Neural crest cell (in vitro differentiated cells): ENCODE data around the gene TACR1. TPM values are rescaled to one million over a fixed set of nuclear protein-coding genes. Genes with fewer than 3 reads are reported as not detected.
A peak's percentile ranks its signal among the peaks of the same experiment; 100 is the strongest.

Experiments used
- DNase-seq: peaks from one replicate; pipeline ENCODE4 v3.0.0; 2021; ENCODE audit warnings: low read depth, mixed read lengths, low spot score
- H3K27ac Mint-ChIP-seq: one replicate; pipeline ENCODE4 v1.8.0; 2021; ENCODE audit warnings: mild to moderate bottlenecking, mixed read lengths; ENCODE audit not compliant: unreplicated experiment
- H3K27me3 Mint-ChIP-seq: 2 replicates; pipeline ENCODE4 v1.8.0; 2021; ENCODE audit warnings: low read depth, mild to moderate bottlenecking, mixed read lengths
- H3K36me3 Mint-ChIP-seq: 2 replicates; pipeline ENCODE4 v1.8.0; 2021; ENCODE audit warnings: low read depth, mild to moderate bottlenecking, mixed read lengths
- H3K4me1 Mint-ChIP-seq: 2 replicates; pipeline ENCODE4 v1.8.0; 2021; ENCODE audit warnings: mixed read lengths
- H3K4me3 Mint-ChIP-seq: one replicate; pipeline ENCODE4 v1.8.0; 2021; ENCODE audit warnings: mild to moderate bottlenecking, mixed read lengths
- H3K9me3 Mint-ChIP-seq: 2 replicates; pipeline ENCODE4 v1.8.0; 2021; ENCODE audit warnings: mixed read lengths
- total RNA-seq: library from RNA; stranded (reverse); gene quantifications from 2 replicates; pipeline ENCODE4 v1.2.1, GENCODE V29; 2021
- TF ChIP-seq, protein P1 (sequence below): fragments of 200-600 bp; sonication (generic); conservative IDR thresholded peaks from 2 replicates; pipeline ENCODE4 v1.5.0; 2021; ENCODE audit warnings: antibody characterized with exemption, mild to moderate bottlenecking

The TACR1 gene
- total RNA-seq, 1 donor from 2014 or later, result 0.30 TPM

DNA sequence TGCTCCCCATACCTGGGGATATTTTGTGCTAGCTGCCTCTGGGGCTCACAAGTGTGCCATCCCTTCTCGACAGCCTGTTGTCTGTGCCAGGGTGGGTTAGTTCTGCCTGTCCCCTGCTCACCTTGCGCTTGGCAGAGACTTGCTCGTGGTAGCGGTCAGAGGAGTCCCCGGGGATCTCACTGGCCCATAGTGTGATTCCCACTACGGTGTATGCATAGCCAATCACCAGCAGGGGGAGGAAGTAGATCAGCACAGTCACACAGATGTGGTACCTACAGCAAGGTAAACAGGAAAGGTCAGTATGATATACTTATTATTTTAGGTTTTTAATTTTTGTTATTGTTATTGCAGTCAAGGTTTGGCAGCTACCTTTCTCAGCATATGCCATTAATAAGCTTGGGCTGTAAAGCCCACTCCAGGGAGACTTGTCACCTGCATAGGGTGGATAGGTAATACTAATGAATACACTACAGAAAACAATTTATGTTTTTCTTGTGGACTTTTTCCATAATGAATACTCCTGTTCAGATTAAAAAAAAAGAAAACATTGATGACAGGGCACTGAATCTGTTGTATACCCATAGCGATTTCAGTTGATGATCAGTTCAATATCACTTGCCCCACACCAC is 145.7 kb downstream of the TACR1 start:
- no peaks in the 10 kb centered on the region for H3K27me3 Mint-ChIP-seq
- H3K27ac Mint-ChIP-seq, result no peak overlapping the region
- H3K36me3 Mint-ChIP-seq, result no peaks in the 10 kb centered on the region
- peaks cover 7% of the 10 kb centered on the region for H3K4me1 Mint-ChIP-seq
- TF ChIP-seq, protein P1, sequence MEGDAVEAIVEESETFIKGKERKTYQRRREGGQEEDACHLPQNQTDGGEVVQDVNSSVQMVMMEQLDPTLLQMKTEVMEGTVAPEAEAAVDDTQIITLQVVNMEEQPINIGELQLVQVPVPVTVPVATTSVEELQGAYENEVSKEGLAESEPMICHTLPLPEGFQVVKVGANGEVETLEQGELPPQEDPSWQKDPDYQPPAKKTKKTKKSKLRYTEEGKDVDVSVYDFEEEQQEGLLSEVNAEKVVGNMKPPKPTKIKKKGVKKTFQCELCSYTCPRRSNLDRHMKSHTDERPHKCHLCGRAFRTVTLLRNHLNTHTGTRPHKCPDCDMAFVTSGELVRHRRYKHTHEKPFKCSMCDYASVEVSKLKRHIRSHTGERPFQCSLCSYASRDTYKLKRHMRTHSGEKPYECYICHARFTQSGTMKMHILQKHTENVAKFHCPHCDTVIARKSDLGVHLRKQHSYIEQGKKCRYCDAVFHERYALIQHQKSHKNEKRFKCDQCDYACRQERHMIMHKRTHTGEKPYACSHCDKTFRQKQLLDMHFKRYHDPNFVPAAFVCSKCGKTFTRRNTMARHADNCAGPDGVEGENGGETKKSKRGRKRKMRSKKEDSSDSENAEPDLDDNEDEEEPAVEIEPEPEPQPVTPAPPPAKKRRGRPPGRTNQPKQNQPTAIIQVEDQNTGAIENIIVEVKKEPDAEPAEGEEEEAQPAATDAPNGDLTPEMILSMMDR, result peak; percentile 78
- no peak overlapping the region for H3K4me3 Mint-ChIP-seq
- peak; percentile 16 for DNase-seq
- H3K9me3 Mint-ChIP-seq, result no peaks in the 10 kb centered on the region

DNA sequence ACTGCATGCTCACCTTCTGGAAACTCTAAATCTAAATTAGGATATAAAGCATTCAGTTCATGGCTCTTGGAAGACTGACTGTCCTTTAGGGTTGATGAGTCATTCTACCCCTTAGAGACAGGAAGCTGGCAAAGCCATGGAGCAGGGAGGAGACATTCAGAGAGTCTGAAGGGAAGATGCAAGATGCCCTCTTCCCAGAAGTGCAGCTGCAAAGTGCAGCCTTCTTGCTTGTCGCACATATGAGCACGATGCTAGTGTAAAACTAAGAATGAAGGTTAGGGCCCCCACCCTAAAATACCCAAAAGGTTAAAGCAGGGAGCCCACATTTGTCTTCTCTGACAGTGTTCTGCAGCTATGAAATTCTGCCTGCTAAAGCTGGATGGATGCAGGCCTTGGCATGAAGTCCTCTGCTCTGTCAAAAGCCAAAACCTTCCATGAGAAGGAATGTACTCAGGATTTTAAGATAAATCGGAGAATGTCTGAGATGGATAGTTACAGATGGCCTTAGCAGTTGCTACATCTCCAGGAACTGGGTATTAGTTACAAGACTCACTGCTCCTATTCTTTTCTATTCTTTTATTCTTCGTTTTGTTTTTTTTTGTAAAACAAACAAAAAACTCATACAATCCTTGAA is 151.2 kb downstream of the TACR1 start:
- H3K9me3 Mint-ChIP-seq, result no peaks in the 10 kb centered on the region
- H3K27me3 Mint-ChIP-seq, result no peaks in the 10 kb centered on the region
- TF ChIP-seq, protein P1, result no peak
- H3K36me3 Mint-ChIP-seq, result no peaks in the 10 kb centered on the region
- H3K27ac Mint-ChIP-seq, result no peak overlapping the region
- no peak overlapping the region for H3K4me3 Mint-ChIP-seq
- DNase-seq, result no peak
- no peaks in the 10 kb centered on the region for H3K4me1 Mint-ChIP-seq

DNA sequence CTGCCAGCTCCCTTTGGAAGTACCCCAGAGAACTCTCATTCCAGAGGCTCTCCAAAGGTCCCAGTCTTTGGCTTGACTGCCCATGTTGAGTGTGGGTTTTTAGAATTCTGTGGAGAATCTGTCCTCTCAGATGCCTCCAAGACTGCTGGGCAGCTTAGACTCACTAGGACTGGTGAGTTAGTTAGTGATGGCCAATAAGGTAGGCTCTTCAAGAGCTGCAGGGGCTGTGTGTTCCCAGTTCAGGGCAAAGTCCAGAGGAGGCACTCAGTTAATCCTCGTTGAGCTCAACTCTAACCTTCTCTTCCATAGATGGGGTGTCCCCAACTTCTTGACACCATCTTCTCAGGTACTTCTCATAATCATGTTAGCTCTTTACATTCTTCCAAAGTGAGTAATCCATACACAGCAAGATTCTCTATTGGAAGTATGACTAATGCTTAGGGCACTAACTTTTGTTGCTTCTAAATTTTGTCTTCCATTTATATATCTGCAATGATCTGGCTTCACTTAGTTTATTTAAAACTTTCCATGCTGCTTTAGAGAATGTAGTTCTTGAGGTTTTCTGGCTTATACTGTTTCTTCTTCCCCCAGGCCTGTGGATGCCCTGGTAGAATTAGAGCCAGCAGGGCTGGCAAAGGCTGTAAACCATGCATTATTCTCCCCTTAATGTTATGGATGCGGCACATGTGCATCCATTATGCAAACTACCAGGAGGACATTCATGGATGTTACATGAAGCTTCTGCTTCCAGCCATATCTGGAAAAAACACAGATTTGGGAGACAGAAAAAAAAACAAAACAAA is 151.9 kb downstream of the TACR1 start:
- Mint-ChIP-seq H3K4me1 (no peaks in the 10 kb centered on the region), H3K4me3 (no peak overlapping the region), H3K27me3 (no peaks in the 10 kb centered on the region), H3K9me3 (no peaks in the 10 kb centered on the region), H3K27ac (no peak overlapping the region), H3K36me3 (no peaks in the 10 kb centered on the region)
- no peak for DNase-seq
- TF ChIP-seq, protein P1, result no peak

DNA sequence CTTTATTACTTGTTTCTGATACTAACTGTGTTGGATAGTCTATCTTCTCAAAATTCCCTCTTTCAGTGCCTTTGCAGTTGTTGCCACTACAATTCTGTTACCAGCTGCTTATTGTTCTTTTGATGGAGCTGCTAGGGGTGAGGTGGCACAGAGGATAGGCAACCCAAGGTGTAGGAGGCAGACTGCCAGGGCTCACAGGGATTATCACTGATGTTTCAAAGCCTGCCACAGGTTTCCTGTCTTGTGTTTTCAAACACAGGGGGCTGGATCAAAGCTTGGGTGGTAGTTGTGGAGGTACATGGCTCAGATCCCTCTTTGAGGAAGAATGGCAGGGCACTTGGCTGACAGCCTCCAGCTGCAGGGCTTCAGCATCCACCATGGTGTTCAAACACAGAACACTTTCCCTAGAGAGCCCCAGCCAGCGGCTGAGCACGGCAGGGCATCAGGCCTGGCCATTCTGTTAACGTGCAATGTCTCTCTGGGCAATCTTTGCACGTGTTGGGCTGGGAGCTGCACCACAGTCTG is 153.7 kb downstream of the TACR1 start:
- Mint-ChIP-seq H3K4me1 (no peaks in the 10 kb centered on the region), H3K4me3 (no peak overlapping the region), H3K27ac (no peak overlapping the region), H3K27me3 (no peaks in the 10 kb centered on the region), H3K9me3 (no peaks in the 10 kb centered on the region), H3K36me3 (no peaks in the 10 kb centered on the region)
- no peak for DNase-seq
- TF ChIP-seq, protein P1, result no peak

DNA sequence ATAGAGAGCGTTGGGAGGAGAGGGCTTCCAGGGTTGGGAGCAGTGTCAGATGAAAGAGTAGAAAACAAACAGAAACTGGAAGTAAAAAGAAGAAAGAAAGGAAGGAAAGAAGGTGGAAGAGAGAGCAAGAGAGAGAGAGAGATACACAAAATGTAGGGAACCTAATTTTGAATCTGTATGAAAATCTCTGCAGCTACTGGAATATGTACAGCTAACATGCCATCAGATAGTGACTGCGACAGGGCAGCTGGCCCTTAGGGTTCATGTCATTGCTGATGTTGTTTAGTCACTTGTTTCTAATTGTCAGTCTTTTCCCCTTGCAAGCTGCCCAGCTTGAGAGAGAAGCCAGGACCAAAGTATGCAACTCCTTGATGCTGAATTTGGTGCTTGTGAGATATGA is 155.0 kb downstream of the TACR1 start:
- H3K27me3 Mint-ChIP-seq, result no peaks in the 10 kb centered on the region
- no peaks in the 10 kb centered on the region for H3K4me1 Mint-ChIP-seq
- no peaks in the 10 kb centered on the region for H3K9me3 Mint-ChIP-seq
- H3K36me3 Mint-ChIP-seq, result no peaks in the 10 kb centered on the region
- no peak overlapping the region for H3K4me3 Mint-ChIP-seq
- TF ChIP-seq, protein P1, result no peak
- no peak for DNase-seq
- no peak overlapping the region for H3K27ac Mint-ChIP-seq
